Esophagus muscularis mucosa (tissue), 4 donors: Measurements from ENCODE around the gene ISG15. TPM values are rescaled to one million over a fixed set of nuclear protein-coding genes. Genes with fewer than 3 reads are reported as not detected.
"Not testable (repeated sequence)": the region's sequence is repeated elsewhere in the genome, so short reads cannot be mapped to it uniquely, and the experiment has no call there.

Experiments used
- DNase-seq: peaks from one replicate; pipeline ENCODE4 v3.0.0-alpha.2; 2017; ENCODE audit errors: extremely low spot score
- H3K27ac ChIP-seq, 4 donors: fragments of 200-600 bp; sonication (generic); replicated peaks in 1 of 4; 1 replicate in 3 of 4; 2 replicates in 1 of 4; pipeline ENCODE4 v1.5.1; 2016 to 2019; ENCODE audit warnings: mild to moderate bottlenecking in 1 of 4
- H3K27me3 ChIP-seq, 4 donors: fragments of 200-600 bp; sonication (generic); one replicate each; pipeline versions ENCODE4 v1.5.1 to v1.6.0; 2016 to 2019
- H3K36me3 ChIP-seq, 4 donors: fragments of 200-600 bp; sonication (generic); one replicate each; pipeline ENCODE4 v1.5.1; 2016 to 2019
- H3K4me1 ChIP-seq, 4 donors: fragments of 200-600 bp; sonication (generic); one replicate each; pipeline ENCODE4 v1.5.1; 2016 to 2019
- H3K4me3 ChIP-seq, 4 donors: fragments of 200-600 bp; sonication (generic); 1 replicate in 2 of 4; 2 replicates in 2 of 4; pipeline ENCODE4 v1.5.1; 2016 to 2019; ENCODE audit warnings: mild to moderate bottlenecking in 4 of 4, moderate library complexity in 1 of 4
- H3K9me3 ChIP-seq, 4 donors: fragments of 200-600 bp; sonication (generic); 1 replicate in 3 of 4; 2 replicates in 1 of 4; pipeline ENCODE4 v1.5.1; 2016 to 2019
- EP300 ChIP-seq: sonication (generic); formaldehyde crosslinking; IDR thresholded peaks from one replicate; pipeline ENCODE4 v1.6.1; 2017; ENCODE audit warnings: antibody characterized with exemption
- POLR2A ChIP-seq: fragments of 450-650 bp; IDR thresholded peaks from one replicate; pipeline ENCODE4 v1.6.1; 2017; ENCODE audit warnings: antibody characterized with exemption, moderate library complexity, mild to moderate bottlenecking, low read depth
- POLR2AphosphoS5 ChIP-seq, 2 donors: sonication (generic); formaldehyde crosslinking; IDR thresholded peaks; one replicate each; pipeline ENCODE4 v1.6.1; 2017; ENCODE audit warnings: antibody characterized with exemption in 2 of 2
- WGBS: methylation state at CpG from one replicate; pipeline ENCODE4 v1.1.5; 2018; 5-methylcytosine and 5-hydroxymethylcytosine counted together
- intact Hi-C: fragments of 100-400 bp; cut with DNase I; formaldehyde crosslinking; loops from one replicate; pipeline ENCODE4 v1.15.1; 2023
- total RNA-seq, 4 donors: library from RNA; depleted of rRNA; stranded (reverse); fragments of >200 nt; gene quantifications; one replicate each; pipeline versions ENCODE4 v1.1.0 to v1.2.1, GENCODE V29; 2016
- TF ChIP-seq, protein P1 (sequence below), 3 experiments: fragments of 200-600 bp in 2 of 3; fragments of 450-650 bp in 1 of 3; sonication (generic) in 2 of 3; IDR thresholded peaks; one replicate each; pipeline ENCODE4 v1.5.1; 2017 to 2019; ENCODE audit warnings: antibody characterized with exemption in 3 of 3, mild to moderate bottlenecking in 2 of 3, moderate library complexity in 1 of 3

ISG15 gene
- total RNA-seq, 4 donors from 2014 or later: 39.4 to 74.9 (median 41.1) TPM

DNA sequence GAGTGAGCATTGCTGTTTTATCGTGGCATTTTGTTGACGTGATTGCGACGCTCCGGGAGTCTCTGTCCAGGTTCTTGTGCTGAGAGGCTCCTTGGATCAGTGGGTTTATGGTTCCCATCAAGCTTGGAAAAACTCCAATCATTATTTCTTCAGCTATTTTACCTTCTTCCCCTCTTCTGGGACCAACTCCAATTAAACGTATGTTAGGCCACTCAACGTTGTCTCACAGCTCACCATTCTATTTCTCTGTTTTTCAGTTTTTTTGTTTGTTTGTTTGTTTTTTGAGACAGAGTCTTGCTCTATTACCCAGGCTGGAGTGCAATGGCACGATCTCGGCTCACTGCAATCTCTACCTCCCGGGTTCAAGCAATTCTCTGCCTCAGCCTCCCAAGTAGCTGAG lies 21.4 kb upstream of the ISG15 start:
- WGBS: 96% methylated on average over 10 of the region's 10 CpGs
- no peaks in the 10 kb centered on the region for H3K27me3 ChIP-seq
- H3K9me3 ChIP-seq: peaks cover 0 to 15% (median 11%) of the 10 kb centered on the region in 4 donors
- TF ChIP-seq, protein P1, sequence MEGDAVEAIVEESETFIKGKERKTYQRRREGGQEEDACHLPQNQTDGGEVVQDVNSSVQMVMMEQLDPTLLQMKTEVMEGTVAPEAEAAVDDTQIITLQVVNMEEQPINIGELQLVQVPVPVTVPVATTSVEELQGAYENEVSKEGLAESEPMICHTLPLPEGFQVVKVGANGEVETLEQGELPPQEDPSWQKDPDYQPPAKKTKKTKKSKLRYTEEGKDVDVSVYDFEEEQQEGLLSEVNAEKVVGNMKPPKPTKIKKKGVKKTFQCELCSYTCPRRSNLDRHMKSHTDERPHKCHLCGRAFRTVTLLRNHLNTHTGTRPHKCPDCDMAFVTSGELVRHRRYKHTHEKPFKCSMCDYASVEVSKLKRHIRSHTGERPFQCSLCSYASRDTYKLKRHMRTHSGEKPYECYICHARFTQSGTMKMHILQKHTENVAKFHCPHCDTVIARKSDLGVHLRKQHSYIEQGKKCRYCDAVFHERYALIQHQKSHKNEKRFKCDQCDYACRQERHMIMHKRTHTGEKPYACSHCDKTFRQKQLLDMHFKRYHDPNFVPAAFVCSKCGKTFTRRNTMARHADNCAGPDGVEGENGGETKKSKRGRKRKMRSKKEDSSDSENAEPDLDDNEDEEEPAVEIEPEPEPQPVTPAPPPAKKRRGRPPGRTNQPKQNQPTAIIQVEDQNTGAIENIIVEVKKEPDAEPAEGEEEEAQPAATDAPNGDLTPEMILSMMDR (IDR thresholded peaks at IDR 0.05): no peak
- TF ChIP-seq EP300: no peak
- H3K4me3 ChIP-seq: no peak overlapping the region
- no peak overlapping the region for H3K27ac ChIP-seq
- intact Hi-C loops: no loop called here
- no peak for DNase-seq
- no peaks in the 10 kb centered on the region for H3K36me3 ChIP-seq
- no peaks in the 10 kb centered on the region for H3K4me1 ChIP-seq

DNA sequence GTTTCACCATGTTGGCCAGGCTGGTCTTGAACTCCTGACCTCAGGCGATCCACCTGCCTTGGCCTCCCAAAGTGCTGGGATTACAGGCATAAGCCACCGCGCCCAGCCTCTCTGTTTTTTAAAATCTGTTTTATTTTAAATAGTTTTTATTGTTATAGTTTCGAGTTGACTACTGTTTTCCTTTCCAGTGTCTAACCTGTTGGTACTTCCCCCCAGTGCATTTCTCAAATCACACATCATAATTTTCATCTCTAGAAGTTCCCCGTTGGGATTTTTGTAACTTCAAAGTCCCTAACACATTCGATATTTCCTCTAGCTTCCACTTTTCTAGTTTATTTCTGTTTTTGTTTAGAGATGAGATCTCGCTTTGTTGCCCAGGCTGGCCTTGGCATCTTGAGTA lies 20.9 kb upstream of the ISG15 start:
- intact Hi-C loops: no loop called here
- Histone ChIP-seq H3K36me3 (no peaks in the 10 kb centered on the region), H3K4me3 (no peak overlapping the region), H3K27me3 (peaks cover 0 to 3% (median 0%) of the 10 kb centered on the region in 4 donors), H3K4me1 (peaks cover 0 to 3% (median 0%) of the 10 kb centered on the region in 4 donors), H3K9me3 (peaks cover 0 to 15% (median 11%) of the 10 kb centered on the region in 4 donors), H3K27ac (no peak overlapping the region)
- no peak for DNase-seq
- TF ChIP-seq POLR2A (no peak), EP300 (no peak), POLR2AphosphoS5 (IDR thresholded peaks at IDR 0.05) (no peak)
- TF ChIP-seq, protein P1 (IDR thresholded peaks at IDR 0.05): no peak
- WGBS: 94% methylated on average over 7 of the region's 7 CpGs

DNA sequence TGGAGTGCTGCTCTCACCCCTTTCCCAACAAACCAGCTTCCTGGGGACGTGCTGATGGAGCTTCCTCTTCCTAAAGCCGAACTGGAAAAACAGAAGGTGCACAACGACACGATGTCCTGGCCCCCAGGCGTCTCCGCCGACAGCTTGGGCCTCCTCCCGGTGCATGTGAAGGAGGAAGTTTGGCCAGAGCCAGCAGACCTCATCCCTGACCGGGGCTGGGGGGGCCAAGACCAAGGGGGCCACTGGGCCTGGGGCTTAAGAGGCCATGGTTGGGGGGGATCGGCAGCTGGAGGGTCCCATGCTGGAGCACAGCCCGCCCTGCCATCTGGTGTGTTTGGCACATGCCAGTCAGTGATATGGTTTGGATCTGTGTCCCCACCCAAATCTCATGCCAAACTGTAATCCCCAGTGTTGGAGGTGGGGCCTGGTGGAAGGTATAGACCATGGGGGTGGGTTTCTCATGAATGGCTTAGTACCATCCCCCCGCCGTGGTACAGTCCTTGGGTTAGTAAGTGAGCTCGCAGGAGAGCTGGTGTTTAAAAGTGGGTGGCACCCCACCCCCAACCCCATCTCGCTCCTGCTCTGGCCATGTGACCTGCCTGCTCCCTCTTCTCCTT lies 19.8 kb upstream of the ISG15 start:
- peaks cover 7 to 15% (median 9%) of the 10 kb centered on the region in 4 donors for H3K4me1 ChIP-seq
- intact Hi-C loops: no loop called here
- peaks cover 0 to 14% (median 0%) of the 10 kb centered on the region in 4 donors for H3K27me3 ChIP-seq
- no peak overlapping the region for H3K27ac ChIP-seq
- 80% methylated on average over 9 of the region's 15 CpGs for WGBS
- peaks cover 0 to 15% (median 11%) of the 10 kb centered on the region in 4 donors for H3K9me3 ChIP-seq
- TF ChIP-seq, protein P1 (IDR thresholded peaks at IDR 0.05): no peak
- TF ChIP-seq EP300 (no peak), POLR2A (no peak), POLR2AphosphoS5 (IDR thresholded peaks at IDR 0.05) (no peak)
- peaks cover 0 to 4% (median 0%) of the 10 kb centered on the region in 4 donors for H3K36me3 ChIP-seq
- H3K4me3 ChIP-seq: no peak overlapping the region
- no peak for DNase-seq

DNA sequence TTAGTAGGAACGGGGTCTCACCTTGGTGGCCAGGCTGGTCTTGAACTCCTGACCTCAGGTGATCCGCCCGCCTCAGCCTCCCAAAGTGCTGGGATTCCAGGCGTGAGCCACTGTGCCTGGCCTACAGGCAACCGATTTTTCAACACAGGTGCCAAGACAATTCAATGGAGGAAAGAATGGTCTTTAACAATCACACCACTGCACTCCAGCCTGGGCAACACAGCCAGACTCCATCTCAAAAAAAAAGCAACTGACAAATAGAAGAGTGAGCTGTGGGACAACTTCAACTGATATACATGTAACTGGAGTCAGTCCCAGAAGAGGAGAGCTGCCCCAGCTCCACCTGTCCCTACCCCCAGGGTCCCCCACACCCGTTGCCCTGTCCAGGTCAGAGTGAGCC lies 18.8 kb upstream of the ISG15 start:
- DNase-seq, H3K36me3 ChIP-seq, H3K4me3 ChIP-seq, intact Hi-C loops, H3K27ac ChIP-seq: not testable (repeated sequence)
- 95% methylated on average over 6 of the region's 6 CpGs for WGBS
- Histone ChIP-seq H3K27me3 (peaks cover 0 to 25% (median 0%) of the 10 kb centered on the region in 4 donors), H3K4me1 (peaks cover 8 to 25% (median 19%) of the 10 kb centered on the region in 4 donors), H3K9me3 (peaks cover 0 to 15% (median 11%) of the 10 kb centered on the region in 4 donors)

DNA sequence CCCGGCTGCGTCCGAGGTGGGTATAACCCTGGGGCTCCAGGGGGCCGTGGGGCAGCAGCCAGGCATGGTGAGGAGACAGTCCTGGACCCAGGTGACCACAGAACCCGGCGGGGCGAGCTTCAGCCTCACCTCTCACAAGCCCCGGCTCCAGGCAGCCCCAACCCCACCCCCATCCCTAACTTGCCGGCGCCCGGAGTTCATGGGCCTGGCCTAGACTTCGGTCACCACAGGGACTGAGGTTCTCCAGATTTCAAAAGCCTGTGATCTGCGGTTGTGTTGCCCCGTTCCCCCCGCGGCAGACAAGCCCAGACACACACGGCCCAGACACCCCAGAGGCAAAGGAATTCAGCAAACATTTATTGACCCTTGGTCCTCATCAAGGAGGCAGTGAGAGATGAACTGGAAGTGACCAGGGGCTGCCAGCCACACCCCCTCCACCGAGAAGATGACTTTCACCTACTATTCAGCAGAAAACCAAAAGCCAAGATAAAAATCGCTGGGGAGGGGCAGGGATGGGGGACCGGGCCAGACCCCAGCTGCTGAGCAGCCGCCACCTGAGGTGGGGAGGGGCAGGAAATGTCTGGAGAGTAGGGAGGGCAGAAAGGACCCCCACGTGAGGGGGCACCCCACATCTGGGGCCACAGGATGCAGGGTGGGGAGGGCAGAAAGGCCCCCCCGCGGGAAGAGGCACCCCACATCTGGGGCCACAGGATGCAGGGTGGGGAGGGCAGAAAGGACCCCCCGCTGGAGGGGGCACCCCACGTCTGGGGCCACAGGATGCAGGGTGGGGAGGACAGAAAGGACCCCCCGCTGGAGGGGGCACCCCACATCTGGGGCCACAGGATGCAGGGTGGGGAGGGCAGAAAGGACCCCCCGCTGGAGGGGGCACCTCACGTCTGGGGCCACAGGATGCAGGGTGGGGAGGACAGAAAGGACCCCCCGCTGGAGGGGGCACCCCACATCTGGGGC lies 17.3 kb upstream of the ISG15 start:
- Histone ChIP-seq H3K4me1 (peaks cover 15 to 38% (median 31%) of the 10 kb centered on the region in 4 donors), H3K27ac (no peak overlapping the region), H3K27me3 (peaks cover 0 to 36% (median 0%) of the 10 kb centered on the region in 4 donors), H3K4me3 (no peak overlapping the region), H3K9me3 (peaks cover 0 to 15% (median 11%) of the 10 kb centered on the region in 4 donors), H3K36me3 (peaks cover 0 to 4% (median 0%) of the 10 kb centered on the region in 4 donors)
- intact Hi-C loops: no loop called here
- TF ChIP-seq POLR2A: no peak
- TF ChIP-seq POLR2AphosphoS5 (IDR thresholded peaks at IDR 0.05): no peak
- no peak for TF ChIP-seq EP300
- TF ChIP-seq, protein P1 (IDR thresholded peaks at IDR 0.05): no peak
- WGBS: 31% methylated on average over 25 of the region's 30 CpGs
- no peak for DNase-seq
